Activated CD4-positive, alpha-beta T cell treated with anti-CD3 and anti-CD28 coated beads, Interleukin-2, amount 50 U/mL, for 16 hours (primary cell): ENCODE data around the gene SPOP.
"Not testable (repeated sequence)": the region's sequence is repeated elsewhere in the genome, so short reads cannot be mapped to it uniquely, and the experiment has no call there.

Experiments used
- DNase-seq: peaks from one replicate; pipeline ENCODE4 v3.0.0-alpha.2; 2020

SPOP gene

DNA sequence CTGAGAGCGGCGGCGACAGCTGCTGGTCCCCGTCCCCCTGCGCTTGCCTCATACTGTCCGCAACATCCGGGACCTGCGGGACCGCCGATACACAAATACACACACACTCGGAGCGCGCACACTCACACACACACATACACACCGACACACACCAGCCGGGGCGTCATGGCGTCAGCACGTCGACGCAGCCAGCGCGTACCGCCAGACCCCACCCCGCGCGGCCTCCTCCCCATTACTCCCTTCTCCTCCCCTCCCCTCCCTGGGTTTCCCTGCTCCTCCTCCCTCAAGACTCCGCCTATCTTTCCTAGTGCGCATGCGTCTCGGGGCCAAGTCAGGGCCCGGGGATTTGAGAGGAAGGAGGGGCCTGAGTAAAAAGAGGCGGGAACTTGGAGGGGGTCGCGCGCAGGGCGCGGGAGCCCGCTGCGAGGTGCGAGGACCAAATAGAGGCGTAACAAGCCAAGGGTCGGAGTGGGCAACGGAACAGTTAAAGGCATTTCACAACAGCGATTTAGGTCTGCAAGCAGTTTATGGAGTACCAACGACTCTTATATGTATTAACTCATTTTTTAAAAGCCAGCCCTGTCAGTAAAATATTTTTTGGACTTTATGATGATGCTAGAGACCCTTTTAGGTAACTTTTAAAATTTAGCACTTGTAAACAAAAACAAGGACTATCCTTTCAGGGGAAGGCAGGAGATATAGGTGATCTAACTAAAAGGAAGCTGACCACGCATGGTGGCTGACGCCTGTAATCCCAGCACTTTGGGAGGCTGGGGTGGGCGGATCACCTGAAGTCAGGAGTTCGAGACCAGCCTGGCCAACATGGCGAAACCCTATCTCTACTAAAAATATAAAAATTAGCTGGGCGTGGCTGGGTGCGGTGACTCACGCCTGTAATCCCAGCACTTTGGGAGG is at the start of gene SPOP:
SPOP (minus strand) TSS at position 165 of the 915 bp plus-strand sequence. CDS start 55,287 bp downstream, outside the sequence.
- peak; percentile 99 for DNase-seq

DNA sequence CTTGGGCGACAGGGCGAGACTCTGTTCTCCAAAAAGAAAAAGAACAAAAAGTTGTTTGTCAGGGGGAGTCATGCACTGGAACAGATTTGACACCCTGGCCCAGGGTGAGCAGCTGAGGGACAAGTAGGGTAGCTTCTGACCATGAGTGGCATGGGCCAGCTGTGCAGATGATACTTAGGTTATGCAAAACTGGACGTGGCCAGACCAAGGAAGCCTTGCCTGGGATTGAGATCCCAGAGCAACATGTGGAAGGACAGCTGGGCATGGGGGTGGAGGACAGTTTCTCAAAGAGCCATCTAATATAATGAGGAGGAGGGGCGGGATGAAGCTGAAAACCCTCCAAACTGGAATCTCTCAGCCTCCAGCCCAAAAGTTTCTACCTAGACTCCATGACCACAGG is 49.5 kb upstream of the SPOP start:
- no peak for DNase-seq

DNA sequence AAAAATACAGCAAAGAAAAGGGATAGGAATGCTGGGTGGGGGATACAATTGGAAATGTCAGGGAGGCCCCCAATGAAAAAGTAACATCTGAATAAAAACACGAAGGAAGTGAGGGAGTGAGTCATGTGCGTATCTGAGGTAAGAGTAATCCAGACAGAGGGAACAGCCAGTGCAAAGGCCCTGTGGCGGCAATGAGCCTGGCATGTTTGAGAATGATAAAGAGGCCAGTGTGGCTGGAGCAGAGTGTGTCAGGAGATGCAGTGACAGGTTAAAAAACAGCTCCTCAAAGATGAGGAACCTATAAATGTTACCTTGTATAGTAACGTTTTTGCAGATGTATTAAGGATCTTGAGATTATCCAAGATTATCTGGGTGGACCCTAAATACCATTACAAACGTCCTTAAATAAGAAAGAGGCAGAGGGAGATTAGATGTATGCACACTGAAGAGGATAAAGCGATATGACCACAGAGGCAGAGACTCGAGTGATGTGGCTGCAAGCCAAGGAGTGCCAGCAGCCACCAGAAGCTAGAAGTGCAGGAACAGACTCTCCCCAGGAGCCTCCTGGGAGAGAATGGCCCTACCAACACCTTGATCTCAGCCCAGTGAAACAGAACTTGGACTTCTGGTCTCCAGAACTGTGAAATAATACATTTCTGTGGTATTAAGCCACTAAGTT is 47.7 kb upstream of the SPOP start:
- DNase-seq = no peak

DNA sequence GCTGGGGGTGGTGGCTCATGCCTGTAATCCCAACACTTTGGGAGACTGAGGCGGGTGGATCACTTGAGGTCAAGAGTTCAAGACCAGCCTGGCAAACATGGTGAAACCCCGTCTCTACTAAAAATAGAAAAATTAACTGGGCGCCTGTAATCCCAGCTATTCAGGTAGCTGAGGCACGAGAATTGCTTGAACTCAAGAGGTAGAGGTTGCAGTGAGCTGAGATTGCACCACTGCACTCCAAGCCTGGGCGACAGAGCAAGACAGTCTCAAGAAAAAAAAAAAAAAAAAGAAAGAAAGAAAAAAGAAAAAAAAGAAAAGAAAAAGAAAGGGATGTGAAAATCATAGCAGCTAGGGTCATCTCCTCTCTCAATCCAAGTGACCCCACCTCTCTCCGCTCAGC is 46.7 kb upstream of the SPOP start:
- DNase-seq = not testable (repeated sequence)

DNA sequence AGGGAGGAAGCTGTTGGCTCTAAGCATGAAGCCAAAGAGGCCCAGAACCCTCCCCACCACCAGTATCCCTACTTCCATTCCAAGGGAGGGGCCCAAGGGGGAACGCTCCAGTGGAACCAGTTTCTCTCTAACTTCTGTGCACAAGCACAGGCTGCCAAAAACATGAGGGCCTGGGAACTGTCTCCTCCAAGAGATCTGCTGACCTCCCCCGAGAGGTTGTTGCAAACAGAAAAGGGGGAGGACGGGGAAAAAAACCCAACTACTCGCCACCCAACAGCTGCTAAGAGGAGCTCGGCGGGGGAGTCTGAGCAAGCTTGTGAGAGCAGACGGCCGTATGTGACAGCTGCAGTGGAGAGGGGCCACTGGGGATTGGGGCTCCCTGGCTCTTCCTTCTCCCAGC is 45.5 kb upstream of the SPOP start:
- DNase-seq = no peak

DNA sequence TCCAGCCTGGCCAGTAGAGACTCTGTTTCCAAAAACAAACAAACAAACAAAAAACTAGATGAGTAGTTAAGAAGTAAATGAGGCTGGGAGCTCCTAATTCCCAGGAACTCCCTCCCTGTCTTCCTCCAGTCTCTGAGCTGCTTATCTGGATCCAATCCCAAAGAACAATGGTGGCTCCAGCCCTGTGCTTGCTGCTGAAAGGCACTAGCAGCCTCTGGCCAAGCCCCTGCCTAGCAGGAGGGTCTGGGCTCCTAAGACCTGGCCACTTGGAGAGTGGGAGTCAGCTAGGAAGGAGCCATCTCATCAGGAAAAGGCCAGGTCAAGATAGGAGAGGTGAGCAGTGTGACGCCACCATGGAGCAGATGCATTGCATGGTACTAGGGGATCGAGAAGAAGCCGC is 44.2 kb upstream of the SPOP start:
- no peak for DNase-seq

DNA sequence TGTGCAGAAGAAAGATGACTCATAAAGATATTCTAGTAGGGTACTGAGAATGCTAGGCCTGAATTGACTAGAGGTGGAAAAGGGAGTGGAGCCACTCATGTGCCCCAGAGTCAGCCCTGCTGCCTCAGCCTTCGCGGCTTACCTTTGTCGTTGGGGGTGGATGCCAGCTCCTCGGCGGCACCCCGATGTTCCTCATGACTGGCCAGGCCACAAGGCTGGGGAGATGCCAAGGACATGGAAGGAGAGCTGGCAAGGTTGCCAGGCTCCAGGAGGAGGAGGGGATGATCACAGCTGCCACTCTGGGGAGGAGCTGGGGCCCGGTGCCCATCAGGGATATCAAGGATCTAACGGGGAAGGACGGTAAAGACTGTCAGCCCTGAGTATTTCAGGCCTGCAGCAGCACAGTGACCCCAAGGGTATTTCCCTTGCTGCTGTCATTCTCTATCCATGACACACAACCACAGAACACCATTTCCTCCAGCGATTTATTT is 39.5 kb upstream of the SPOP start:
- peak; percentile 78 for DNase-seq

DNA sequence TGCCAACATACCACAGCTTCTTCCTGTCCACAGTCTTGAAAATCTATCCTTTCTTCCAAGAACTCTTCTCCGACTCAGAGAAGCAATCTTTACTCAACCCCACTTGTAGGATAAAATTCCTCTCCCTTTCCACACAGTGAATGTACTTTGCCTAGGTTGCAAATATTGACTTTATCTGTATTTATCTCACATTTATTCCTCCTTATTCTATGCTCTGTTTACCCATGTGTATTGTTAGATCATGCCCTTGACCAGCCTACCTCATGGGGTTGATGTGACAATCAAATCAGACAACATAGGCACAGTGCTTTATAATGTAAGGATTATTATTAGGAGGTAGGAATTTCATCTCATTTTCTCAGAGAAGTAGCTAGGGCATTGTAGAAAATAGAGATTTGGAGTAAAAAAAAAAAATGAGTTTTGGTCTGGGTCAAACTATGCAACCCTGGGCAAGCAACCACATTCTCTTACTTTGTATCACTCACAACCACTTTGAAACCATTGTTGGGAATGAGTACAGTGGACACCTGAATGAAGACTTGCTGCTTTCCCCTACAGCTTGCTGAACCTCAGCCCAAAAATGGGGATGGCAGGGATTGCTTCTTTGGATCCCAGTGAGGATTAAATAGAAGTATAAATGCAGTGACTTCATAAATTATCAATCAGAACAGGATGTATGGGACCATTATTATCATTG is 38.9 kb upstream of the SPOP start:
- DNase-seq = peak; percentile 43

DNA sequence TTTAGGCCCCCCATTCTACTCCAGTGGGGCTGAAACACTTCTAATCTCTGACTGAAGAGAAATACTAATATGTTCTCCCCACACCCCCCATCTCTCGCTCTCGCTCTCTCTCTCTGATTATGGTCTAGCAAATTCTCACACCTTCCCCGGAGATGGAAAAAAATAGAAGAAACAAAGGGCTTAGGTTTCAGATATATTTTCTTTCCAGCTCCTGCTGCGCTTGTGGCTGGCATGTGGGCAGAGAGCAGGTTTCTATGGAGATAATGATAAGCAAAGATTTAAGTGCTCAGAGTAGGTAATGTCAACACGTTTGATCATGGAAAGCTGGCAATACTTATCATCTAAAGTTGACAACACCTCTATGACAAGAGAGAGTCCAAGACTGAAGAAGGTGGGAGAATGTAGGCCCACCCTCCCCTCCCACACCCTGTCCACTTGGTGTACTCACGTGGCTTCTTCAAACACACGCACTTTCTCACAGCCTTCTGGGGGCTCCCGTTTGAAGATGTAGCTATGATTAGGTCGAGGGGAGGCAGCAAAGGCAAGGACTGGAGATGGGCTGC is 37.9 kb upstream of the SPOP start:
- DNase-seq = peak; percentile 68

DNA sequence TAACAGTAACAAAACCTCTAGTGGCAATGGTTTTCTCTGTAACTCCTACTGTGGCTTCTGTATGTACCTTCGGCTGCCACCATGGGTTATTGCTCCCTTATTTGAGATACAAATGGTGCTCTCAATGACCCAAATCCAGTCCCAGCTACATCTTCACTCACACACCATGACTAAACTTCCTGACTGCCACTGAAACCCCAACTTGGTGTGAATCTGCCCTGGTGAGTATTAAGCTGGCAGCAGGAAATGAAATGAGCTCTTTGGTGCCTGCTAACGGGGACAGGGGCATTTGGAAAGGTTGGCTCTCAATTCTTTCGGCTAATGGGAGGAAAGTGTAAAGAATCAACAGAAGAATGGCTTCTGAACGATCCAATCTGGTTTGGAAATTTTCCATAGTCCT is 37.3 kb upstream of the SPOP start:
- DNase-seq = peak; percentile 82

DNA sequence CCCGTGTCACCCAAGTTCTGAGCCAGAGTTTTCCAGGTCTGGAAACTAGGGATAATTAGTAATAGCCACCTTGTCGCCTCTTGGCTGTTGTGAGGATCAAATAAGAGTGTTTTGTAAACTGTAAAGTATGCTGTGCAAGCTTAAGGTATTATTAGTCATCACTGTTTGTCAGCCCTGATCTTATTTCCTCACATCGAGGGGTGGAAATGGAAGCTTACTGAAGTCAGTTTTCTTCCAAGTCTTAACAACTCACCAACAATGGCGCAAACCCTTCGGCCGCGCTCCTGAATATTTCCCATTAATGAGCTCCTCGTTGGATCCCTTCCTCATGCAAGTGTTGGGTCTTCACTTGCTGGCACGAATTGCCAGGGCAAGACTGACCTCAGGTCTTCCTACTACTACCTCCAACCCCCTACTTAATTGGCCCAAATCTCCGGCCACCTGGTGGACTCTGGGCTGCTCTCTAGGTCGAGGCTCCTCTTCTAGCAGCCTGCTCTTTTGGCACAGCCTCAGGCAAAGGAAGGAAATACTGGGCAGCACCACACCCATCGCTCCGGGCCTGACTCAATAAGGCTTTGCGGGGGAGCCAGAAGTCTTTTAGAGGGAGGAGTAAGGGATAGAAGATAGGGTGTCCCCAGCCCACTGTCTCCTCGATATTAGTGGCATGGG is 30.8 kb upstream of the SPOP start:
- no peak for DNase-seq

DNA sequence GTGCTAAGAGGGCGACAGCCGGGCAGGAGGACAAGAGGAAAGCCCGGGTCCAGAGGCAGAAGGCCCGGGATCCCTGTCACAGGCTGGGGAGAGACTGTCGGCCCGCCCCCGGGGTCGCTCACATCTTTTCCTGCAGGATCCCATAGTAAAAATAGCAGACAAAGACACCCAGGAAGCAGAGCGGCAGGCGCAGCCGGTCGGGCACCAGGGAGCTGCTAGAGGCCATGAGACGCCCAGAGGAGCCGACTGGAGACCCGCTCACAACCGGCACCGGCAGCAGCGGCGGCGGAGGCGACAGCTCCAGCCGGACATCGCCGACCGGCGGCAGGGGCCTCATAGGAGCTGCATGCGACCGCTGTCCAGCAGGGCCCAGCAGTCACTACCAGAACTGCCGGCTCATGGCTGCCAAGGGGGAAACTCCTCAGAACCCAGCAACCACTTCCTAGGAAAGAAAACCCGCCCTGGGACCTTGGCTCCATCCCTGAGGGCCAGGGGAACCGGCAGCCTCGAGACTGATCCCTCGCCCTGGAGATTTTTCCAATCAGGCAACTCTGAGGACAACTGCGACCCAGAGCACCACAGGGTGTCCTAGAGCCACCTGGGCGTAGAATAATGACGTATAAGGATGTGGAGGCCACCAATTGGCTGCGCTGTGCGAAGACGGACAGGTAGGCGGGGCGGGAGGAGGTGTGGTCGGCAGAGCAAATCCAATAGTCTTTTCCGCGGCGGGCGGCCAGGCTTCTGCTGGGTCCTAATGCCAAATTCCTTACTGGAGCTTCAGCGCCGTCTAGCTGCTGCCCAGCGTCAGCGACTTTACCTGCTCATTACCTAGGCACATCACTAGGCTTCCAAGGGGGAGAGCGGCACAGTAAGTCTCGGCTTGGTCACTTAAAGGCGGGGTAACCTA is 30.0 kb upstream of the SPOP start, which contains the start of gene SLC35B1:
SLC35B1 (minus strand) TSS at position 357 of the 907 bp plus-strand sequence; CDS start at position 226, 131 bp downstream.
- DNase-seq = peak; percentile 99

DNA sequence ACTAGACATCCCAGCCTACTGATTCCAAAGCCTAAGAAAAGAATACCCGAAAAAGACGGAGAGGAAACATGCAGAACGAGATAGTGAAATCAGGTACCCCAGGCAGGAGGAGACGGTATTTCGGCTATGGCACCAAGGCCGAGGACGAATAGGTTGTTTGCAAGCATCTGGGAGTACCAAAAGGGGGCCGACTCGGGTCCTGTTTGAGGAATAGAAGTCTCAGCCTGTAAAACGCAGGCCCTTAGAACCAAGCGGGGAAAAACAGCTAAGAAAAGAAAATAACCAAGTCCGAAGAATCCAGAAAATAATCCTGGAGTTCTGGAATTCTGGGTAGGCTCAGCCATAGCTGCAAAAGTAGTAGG is 29.3 kb upstream of the SPOP start:
- DNase-seq = no peak

DNA sequence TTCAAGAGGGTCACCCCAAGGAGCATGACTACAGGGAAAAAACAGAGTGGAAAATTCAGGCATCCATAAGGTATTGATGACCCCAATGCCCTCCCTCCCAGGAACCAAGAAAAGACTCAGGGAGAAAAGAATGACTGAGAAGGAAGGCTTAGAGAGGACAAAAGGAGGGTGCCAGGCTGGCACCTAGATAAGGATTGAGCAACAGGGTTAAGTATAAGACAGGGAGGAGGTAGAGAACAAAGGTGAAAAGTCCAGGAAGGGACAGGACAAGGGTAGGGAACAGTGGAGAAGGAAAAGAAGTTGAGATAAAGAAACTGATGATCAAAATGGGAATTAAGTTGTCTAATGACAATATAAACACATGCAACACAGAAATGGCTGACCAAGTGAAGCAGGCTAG is 27.4 kb upstream of the SPOP start:
- no peak for DNase-seq

DNA sequence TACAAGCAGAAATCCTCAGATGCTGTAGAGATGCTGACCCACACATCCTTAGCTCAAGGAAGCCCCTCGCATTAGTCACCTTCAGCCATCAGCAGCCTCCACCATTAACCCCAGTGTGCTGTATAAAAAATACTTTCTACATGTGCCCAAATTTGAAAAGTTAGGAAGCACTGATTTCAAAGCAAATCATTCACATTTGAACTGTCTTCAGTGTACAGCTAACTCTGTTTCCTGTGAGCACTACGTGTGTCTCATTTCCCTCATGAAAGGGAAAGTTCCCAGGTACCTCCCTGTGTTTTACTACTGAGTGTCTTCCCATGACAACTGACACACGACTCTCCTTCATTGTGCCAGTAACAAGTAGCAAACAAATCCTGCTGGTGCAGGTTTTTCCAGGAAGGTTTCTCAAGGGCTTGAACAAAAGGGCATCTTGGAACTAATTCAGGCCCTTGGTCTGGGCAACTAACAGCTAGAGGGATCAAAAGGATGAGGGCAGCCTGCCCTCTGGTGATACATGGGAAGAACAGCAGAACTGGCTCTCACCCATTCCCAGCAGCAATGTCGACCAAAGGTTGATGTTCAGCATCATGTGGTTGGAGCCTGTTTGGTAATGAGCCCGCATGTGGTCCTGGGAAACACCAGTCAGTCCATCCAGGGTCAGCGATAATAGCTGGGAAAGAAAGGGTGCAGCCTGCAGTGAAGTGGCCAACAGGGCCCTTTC is 25.8 kb upstream of the SPOP start:
- DNase-seq = peak; percentile 28

DNA sequence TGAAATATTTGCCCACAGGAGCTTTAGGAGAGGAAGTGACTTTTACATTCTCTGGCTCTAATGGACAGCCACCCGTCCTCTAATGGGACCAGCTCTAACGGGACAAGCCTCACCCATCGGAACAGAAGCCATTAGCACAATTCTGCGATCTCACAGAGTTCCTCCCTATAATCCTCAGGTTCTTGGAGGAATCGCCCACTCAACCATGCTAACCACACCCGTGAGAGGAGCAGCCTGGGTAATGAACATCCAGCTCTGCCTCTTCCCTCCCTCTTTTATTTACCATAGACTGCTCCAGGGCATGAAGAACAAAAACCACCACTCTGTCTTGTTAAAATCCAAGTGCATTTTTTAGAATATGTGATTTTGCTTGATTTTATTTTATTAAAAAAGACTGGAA is 23.1 kb upstream of the SPOP start:
- DNase-seq = no peak

DNA sequence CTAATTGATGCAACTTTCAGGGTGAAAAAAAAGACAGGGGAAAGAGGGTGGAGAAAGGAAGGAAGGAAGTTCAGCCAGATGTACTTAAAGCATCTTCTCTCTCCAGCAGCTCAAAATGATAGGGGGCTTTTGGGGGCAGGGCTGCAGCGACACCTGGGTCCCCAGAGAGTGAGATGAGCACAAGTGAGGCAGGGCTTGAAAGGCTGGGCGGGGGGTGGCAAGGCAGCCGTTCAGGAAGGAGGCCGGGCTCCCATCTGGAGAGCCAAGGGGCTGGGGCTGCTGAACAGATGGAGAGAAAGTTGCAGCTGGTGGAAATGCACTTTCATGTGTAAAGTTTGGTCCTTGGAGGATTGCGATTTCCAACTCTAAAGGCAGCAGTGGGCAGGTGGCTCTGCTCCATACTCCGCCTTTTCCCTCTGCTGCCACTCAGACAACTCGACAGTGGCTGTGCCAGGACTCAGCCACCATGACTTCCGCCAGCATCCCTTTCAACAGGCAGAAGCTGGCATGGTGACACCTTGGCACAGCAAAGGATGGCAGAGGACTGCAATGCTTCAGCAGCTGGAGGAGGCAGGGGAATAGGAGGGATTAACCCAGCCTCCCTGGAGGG is 22.2 kb upstream of the SPOP start:
- no peak for DNase-seq

DNA sequence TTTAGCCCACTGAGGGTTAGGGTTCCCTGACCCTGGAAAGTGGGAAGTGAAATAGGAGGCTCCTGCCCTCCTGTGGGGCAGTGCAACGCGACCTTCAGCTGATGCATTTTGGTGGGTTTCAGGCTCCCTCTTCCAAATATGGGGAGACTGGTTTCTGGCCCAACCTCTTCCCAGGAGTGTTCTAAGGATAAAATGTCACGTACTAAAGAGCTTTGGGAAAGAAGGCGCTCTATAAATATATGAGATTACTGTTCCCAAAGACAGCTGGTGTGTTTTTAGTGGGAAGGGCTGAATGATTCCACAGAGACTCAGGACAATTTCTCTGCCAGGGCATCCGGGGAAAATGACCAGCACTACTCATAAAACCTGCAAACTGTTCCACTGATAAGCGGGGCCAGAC is 20.1 kb upstream of the SPOP start:
- DNase-seq = no peak

DNA sequence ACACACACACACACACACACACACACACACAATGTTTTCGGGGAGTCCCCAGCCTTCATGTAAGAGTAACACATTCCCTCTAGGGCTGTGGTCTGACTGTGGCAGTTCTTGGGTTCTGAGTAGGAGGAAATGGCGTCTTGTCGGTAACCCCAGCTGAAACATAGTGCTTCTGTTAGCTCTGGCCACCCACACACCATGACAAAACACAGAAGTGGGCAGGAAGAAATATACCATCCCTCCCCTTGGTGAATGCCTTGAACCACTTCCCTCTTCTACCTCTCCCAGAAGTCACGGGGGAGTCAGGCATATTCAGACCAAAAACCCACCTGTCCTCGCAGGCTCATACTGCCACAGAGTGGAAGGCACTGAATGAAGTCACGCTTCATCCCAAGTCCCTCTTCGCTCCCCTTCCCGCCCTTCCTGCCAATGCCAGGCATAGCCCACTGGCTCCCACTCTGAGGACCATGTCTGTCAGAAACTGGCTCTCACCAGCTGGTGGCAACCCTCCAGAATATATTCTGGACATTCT is 18.4 kb upstream of the SPOP start:
- DNase-seq = peak; percentile 79

DNA sequence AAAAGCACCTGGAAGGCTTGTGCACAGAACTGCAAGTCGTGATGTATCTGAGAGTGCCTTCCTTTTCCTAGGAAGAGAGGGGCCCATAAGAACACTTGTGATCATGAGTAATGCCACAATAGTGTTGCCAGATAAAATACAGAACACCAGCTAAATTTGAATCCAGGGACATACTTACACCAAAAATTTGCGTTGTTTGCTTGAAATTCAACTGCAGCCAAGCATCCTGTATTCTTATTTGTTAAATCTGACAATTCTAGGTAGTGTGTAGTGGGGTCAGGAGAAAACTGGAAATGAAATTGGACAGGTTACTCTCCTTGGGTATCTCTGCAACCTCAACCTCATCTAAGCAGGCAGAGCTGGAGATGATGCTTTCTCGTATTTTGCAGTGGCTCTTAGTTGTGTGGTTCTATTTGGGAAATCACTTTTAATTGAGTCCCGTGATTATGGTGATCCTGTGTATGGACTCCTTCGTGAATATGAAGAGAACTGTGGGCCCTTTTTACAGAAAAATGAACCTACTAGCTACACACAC is 17.9 kb upstream of the SPOP start:
- no peak for DNase-seq
